Fibroblast of lung (primary cell): Measurements from ENCODE around the gene ANKRD24. TPM values are rescaled to one million over a fixed set of nuclear protein-coding genes. Genes with fewer than 3 reads are reported as not detected.

Experiments used
- DNase-seq, 2 donors: peaks; one replicate each; pipeline versions ENCODE4 v3.0.0 to v3.0.0-alpha.2; 2010; ENCODE audit warnings: low read depth in 2 of 2
- H2AFZ ChIP-seq: 2 replicates; pipeline ENCODE4 v1.5.1; 2012; ENCODE audit warnings: low read length, control low read depth, inconsistent platforms
- H3K27ac ChIP-seq: 2 replicates; pipeline ENCODE4 v1.5.1; 2011; ENCODE audit warnings: low read length, control low read depth; ENCODE audit not compliant: insufficient read depth
- H3K27me3 ChIP-seq: 2 replicates; pipeline ENCODE4 v1.5.1; 2011; ENCODE audit warnings: mild to moderate bottlenecking, low read length; ENCODE audit not compliant: control insufficient read depth, insufficient read depth
- H3K36me3 ChIP-seq: 2 replicates; pipeline ENCODE4 v1.5.1; 2011; ENCODE audit warnings: low read length; ENCODE audit not compliant: control insufficient read depth, insufficient read depth
- H3K4me1 ChIP-seq: 2 replicates; pipeline ENCODE4 v1.5.1; 2011; ENCODE audit warnings: low read length; ENCODE audit not compliant: control insufficient read depth, insufficient read depth; ENCODE audit errors: extremely low read depth
- H3K4me2 ChIP-seq: 2 replicates; pipeline ENCODE4 v1.5.1; 2011; ENCODE audit warnings: low read length, control low read depth; ENCODE audit not compliant: insufficient read depth; ENCODE audit errors: extremely low read depth
- H3K4me3 ChIP-seq, 4 experiments: fragments of 200-600 bp in 1 of 4; sonication (generic) in 1 of 4; replicated peaks in 1 of 4; 2 replicates each; pipeline ENCODE4 v1.5.1; 2011 to 2016; ENCODE audit warnings: low read length in 4 of 4, low read depth in 3 of 4, mild to moderate bottlenecking in 3 of 4, control low read depth in 2 of 4, inconsistent platforms in 1 of 4, mixed read lengths in 1 of 4; ENCODE audit not compliant: insufficient read depth in 1 of 4; ENCODE audit errors: control extremely low read depth in 1 of 4
- H3K79me2 ChIP-seq: 2 replicates; pipeline ENCODE4 v1.5.1; 2012; ENCODE audit warnings: mild to moderate bottlenecking, low read length, inconsistent platforms; ENCODE audit not compliant: control insufficient read depth, insufficient read depth
- H3K9ac ChIP-seq: 2 replicates; pipeline ENCODE4 v1.5.1; 2011; ENCODE audit warnings: mild to moderate bottlenecking, low read length, control low read depth; ENCODE audit not compliant: insufficient read depth
- H3K9me3 ChIP-seq: 2 replicates; pipeline ENCODE4 v1.5.1; 2012; ENCODE audit warnings: low read depth, low read length; ENCODE audit not compliant: control insufficient read depth, insufficient read depth
- H4K20me1 ChIP-seq: 2 replicates; pipeline ENCODE4 v1.5.1; 2011; ENCODE audit warnings: low read length; ENCODE audit not compliant: control insufficient read depth, insufficient read depth; ENCODE audit errors: extremely low read depth
- EZH2 ChIP-seq: IDR thresholded peaks from 2 replicates; pipeline ENCODE4 v1.5.1; 2012; ENCODE audit warnings: low read length, control low read depth, mild to moderate bottlenecking; ENCODE audit errors: missing control alignments
- polyA plus RNA-seq, 2 donors: library from polyadenylated mRNA; depleted of rRNA in 1 of 2; stranded (reverse) in 1 of 2; unstranded in 1 of 2; fragments of >200 nt; gene quantifications; 2 replicates each; pipeline ENCODE4 v1.2.1, GENCODE V29; 2011 to 2012; ENCODE audit warnings: missing spikeins in 1 of 2
- total RNA-seq: library from RNA; depleted of rRNA; stranded (reverse); fragments of >200 nt; gene quantifications from 2 replicates; pipeline ENCODE4 v1.2.1, GENCODE V29; 2014
- TF ChIP-seq, protein P1 (sequence below), 2 donors: IDR thresholded peaks in 1 of 2; conservative IDR thresholded peaks in 1 of 2; 1 replicate in 1 of 2; 2 replicates in 1 of 2; pipeline ENCODE4 v1.5.1; 2011 to 2012; ENCODE audit warnings: low read length in 2 of 2, control low read depth in 1 of 2, inconsistent platforms in 1 of 2, low read depth in 1 of 2, mild to moderate bottlenecking in 1 of 2

The ANKRD24 gene
- total and polyA plus RNA-seq, 2 donors (not counting 1 experiment from before 2014, with no cell fraction given) = 0.14 to 2.3 TPM

GRCh38 chr19:4232614-4233281 lies 50.3 kb downstream of the ANKRD24 start:
- no peak overlapping the region for H3K27ac ChIP-seq
- H3K4me1 ChIP-seq = peaks cover 3% of the 10 kb centered on the region
- H4K20me1 ChIP-seq = no peaks in the 10 kb centered on the region
- no peak overlapping the region for H3K9ac ChIP-seq
- H3K4me3 ChIP-seq = no peak overlapping the region
- TF ChIP-seq, protein P1, sequence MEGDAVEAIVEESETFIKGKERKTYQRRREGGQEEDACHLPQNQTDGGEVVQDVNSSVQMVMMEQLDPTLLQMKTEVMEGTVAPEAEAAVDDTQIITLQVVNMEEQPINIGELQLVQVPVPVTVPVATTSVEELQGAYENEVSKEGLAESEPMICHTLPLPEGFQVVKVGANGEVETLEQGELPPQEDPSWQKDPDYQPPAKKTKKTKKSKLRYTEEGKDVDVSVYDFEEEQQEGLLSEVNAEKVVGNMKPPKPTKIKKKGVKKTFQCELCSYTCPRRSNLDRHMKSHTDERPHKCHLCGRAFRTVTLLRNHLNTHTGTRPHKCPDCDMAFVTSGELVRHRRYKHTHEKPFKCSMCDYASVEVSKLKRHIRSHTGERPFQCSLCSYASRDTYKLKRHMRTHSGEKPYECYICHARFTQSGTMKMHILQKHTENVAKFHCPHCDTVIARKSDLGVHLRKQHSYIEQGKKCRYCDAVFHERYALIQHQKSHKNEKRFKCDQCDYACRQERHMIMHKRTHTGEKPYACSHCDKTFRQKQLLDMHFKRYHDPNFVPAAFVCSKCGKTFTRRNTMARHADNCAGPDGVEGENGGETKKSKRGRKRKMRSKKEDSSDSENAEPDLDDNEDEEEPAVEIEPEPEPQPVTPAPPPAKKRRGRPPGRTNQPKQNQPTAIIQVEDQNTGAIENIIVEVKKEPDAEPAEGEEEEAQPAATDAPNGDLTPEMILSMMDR (conservative IDR thresholded peaks at IDR 0.05 in 1 of 2, IDR thresholded peaks at IDR 0.05 in 1 of 2; ENCODE audit: low read depth in 1 of 2, low read length in 2 of 2) = no peak
- no peak for TF ChIP-seq EZH2
- H2AFZ ChIP-seq = no peak overlapping the region
- no peak overlapping the region for H3K4me2 ChIP-seq
- H3K9me3 ChIP-seq = no peaks in the 10 kb centered on the region
- no peaks in the 10 kb centered on the region for H3K79me2 ChIP-seq
- no peaks in the 10 kb centered on the region for H3K36me3 ChIP-seq
- H3K27me3 ChIP-seq = peaks cover 7% of the 10 kb centered on the region
- no peak for DNase-seq

- Histone ChIP-seq H3K27me3 (peaks cover 5% of the 10 kb centered on the region), H3K36me3 (no peaks in the 10 kb centered on the region), H3K4me2 (no peak overlapping the region), H2AFZ (no peak overlapping the region), H3K9ac (no peak overlapping the region), H3K4me3 (no peak overlapping the region), H4K20me1 (no peaks in the 10 kb centered on the region), H3K79me2 (no peaks in the 10 kb centered on the region), H3K27ac (no peak overlapping the region), H3K9me3 (no peaks in the 10 kb centered on the region), H3K4me1 (peaks cover 3% of the 10 kb centered on the region)
- peak in 1 of 2 donors; percentile 18 for DNase-seq
- TF ChIP-seq, protein P1 (conservative IDR thresholded peaks at IDR 0.05 in 1 of 2, IDR thresholded peaks at IDR 0.05 in 1 of 2; ENCODE audit: low read depth in 1 of 2, low read length in 2 of 2) = peak; percentile 52 to 73
- no peak for TF ChIP-seq EZH2
Measured at GRCh38 chr19:4233282-4233853, 50.9 kb downstream of the ANKRD24 start.

GRCh38 chr19:4234142-4234861 lies 51.8 kb downstream of the ANKRD24 start:
- no peaks in the 10 kb centered on the region for H3K27me3 ChIP-seq
- no peak overlapping the region for H2AFZ ChIP-seq
- H3K27ac ChIP-seq = no peak overlapping the region
- no peak overlapping the region for H3K9ac ChIP-seq
- no peak overlapping the region for H3K4me3 ChIP-seq
- TF ChIP-seq, protein P1 (conservative IDR thresholded peaks at IDR 0.05 in 1 of 2, IDR thresholded peaks at IDR 0.05 in 1 of 2; ENCODE audit: low read depth in 1 of 2, low read length in 2 of 2) = no peak
- TF ChIP-seq EZH2 = no peak
- no peak overlapping the region for H3K4me2 ChIP-seq
- H4K20me1 ChIP-seq = no peaks in the 10 kb centered on the region
- H3K4me1 ChIP-seq = no peaks in the 10 kb centered on the region
- no peaks in the 10 kb centered on the region for H3K9me3 ChIP-seq
- H3K36me3 ChIP-seq = no peaks in the 10 kb centered on the region
- no peaks in the 10 kb centered on the region for H3K79me2 ChIP-seq
- DNase-seq = no peak
